GM12878 (cell line): Measurements from ENCODE around the gene ZBTB24. TPM values are rescaled to one million over a fixed set of nuclear protein-coding genes. Genes with fewer than 3 reads are reported as not detected.

ENCODE experiments used
- ATAC-seq: fragments of 200-7000 bp; cut with Tn5 transposase; 3 replicates; pipeline ENCODE4 v1.9.1; 2020; ENCODE audit warnings: mild to moderate bottlenecking, moderate library complexity
- BruUV-seq: library from RNA; stranded (reverse); fragments of 400-500 nt; replicated peaks from 2 replicates; lab custom pipeline; 2021; lab: Mats Ljungman, UMichigan
- CTCF ChIA-PET: fragments of 300-600 bp; sonication (Branson Sonifier 250); formaldehyde crosslinking; extraction: SDS; loops from one replicate; lab custom pipeline; 2021; ENCODE audit warnings: inconsistent platforms; lab: Yijun Ruan, JAX
- POLR2A ChIA-PET: fragments of 350-600 bp; formaldehyde crosslinking; extraction: SDS; loops from one replicate; lab custom pipeline; 2021; ENCODE audit warnings: inconsistent platforms; lab: Charles Lee
- RAD21 ChIA-PET: fragments of 300-600 bp; sonication (Branson Sonifier 250); formaldehyde crosslinking; loops from one replicate; lab custom pipeline; 2023; ENCODE audit warnings: antibody characterized with exemption; ENCODE audit not compliant: unreplicated experiment; lab: Charles Lee
- SMC1A ChIA-PET: fragments of 300-600 bp; sonication (Branson Sonifier 250); formaldehyde crosslinking; loops from one replicate; lab custom pipeline; 2023; ENCODE audit not compliant: unreplicated experiment, uncharacterized antibody; lab: Charles Lee
- DNase-seq: peaks from one replicate; pipeline ENCODE4 v3.0.0-alpha.2; 2011; ENCODE audit warnings: low read depth, low spot score
- FAIRE-seq: peaks from 3 replicates; lab custom pipeline; 2011; peaks lifted over from hg19 to GRCh38; lab: Jason Lieb, UNC
- H2AFZ ChIP-seq: 2 replicates; pipeline ENCODE4 v1.6.0; 2011; ENCODE audit warnings: low read depth, low read length, control low read depth; ENCODE audit not compliant: control insufficient read depth
- H3K27ac ChIP-seq: 2 replicates; pipeline ENCODE4 v1.5.1; 2011; ENCODE audit warnings: control low read depth; ENCODE audit not compliant: control insufficient read depth, insufficient read depth
- H3K27me3 ChIP-seq, 2 experiments: replicated peaks in 1 of 2; 2 replicates each; pipeline versions ENCODE4 v1.6.0 to v1.6.1; 2011; ENCODE audit warnings: low read length in 1 of 2; ENCODE audit not compliant: control insufficient read depth in 2 of 2, insufficient read depth in 2 of 2
- H3K36me3 ChIP-seq, 2 experiments: 2 replicates each; pipeline ENCODE4 v1.5.1; 2011; ENCODE audit warnings: low read length in 1 of 2; ENCODE audit not compliant: control insufficient read depth in 2 of 2, insufficient read depth in 2 of 2
- H3K4me1 ChIP-seq: 2 replicates; pipeline ENCODE4 v1.6.1; 2011; ENCODE audit warnings: mild to moderate bottlenecking, low read length, moderate library complexity, mixed read lengths; ENCODE audit not compliant: control insufficient read depth, insufficient read depth
- H3K4me2 ChIP-seq: 2 replicates; pipeline ENCODE4 v1.6.0; 2011; ENCODE audit warnings: control low read depth; ENCODE audit not compliant: control insufficient read depth, insufficient read depth
- H3K4me3 ChIP-seq: fragments of 200-600 bp; sonication (generic); 2 replicates; pipeline ENCODE4 v1.5.1; 2016
- H3K79me2 ChIP-seq: 2 replicates; pipeline ENCODE4 v1.6.0; 2011; ENCODE audit warnings: low read length; ENCODE audit not compliant: control insufficient read depth, insufficient read depth
- H3K9ac ChIP-seq: 2 replicates; pipeline ENCODE4 v1.8.0; 2011; ENCODE audit warnings: low read length, control low read depth, mixed read lengths; ENCODE audit not compliant: control insufficient read depth, insufficient read depth
- H3K9me3 ChIP-seq: replicated peaks from 3 replicates; pipeline ENCODE4 v1.5.1; 2011; ENCODE audit warnings: mild to moderate bottlenecking, low read length; ENCODE audit not compliant: control insufficient read depth, insufficient read depth
- H4K20me1 ChIP-seq: 2 replicates; pipeline ENCODE4 v1.6.0; 2011; ENCODE audit not compliant: control insufficient read depth, insufficient read depth
- ASH2L ChIP-seq: fragments of 300-600, 200-600 bp; sonication (generic); IDR thresholded peaks from 2 replicates; pipeline ENCODE4 v1.6.1; 2017; ENCODE audit warnings: low read depth, mild to moderate bottlenecking, borderline replicate concordance
- BACH1 ChIP-seq: fragments of 450-650 bp; IDR thresholded peaks from 2 replicates; pipeline ENCODE4 v1.6.1; 2017; ENCODE audit warnings: mild to moderate bottlenecking, borderline replicate concordance
- EZH2 ChIP-seq: IDR thresholded peaks from 2 replicates; pipeline ENCODE4 v1.6.1; 2012; ENCODE audit warnings: low read depth, mild to moderate bottlenecking, control low read depth, inconsistent platforms, low read length, borderline replicate concordance; ENCODE audit not compliant: control insufficient read depth
- KAT2A ChIP-seq: conservative IDR thresholded peaks from 2 replicates; pipeline ENCODE4 v1.6.1; 2011; ENCODE audit warnings: low read depth, low read length; ENCODE audit not compliant: control insufficient read depth
- NFYA ChIP-seq: IDR thresholded peaks from 2 replicates; pipeline ENCODE4 v1.6.1; 2011; ENCODE audit warnings: low read depth, mild to moderate bottlenecking, low read length, improper control_type of control experiment, borderline replicate concordance
- RAD51 ChIP-seq: fragments of 450-650 bp; IDR thresholded peaks from 2 replicates; pipeline ENCODE4 v1.6.1; 2016; ENCODE audit warnings: moderate library complexity, mild to moderate bottlenecking, inconsistent platforms
- RBBP5 ChIP-seq: fragments of 200-600 bp; sonication (generic); conservative IDR thresholded peaks from 2 replicates; pipeline ENCODE4 v1.6.1; 2016
- STAT1 ChIP-seq: fragments of 450-650 bp; conservative IDR thresholded peaks from 2 replicates; pipeline ENCODE4 v1.6.1; 2014; ENCODE audit warnings: antibody characterized with exemption, mild to moderate bottlenecking
- TBL1XR1 ChIP-seq: IDR thresholded peaks from 2 replicates; pipeline ENCODE4 v1.6.1; 2012; ENCODE audit warnings: low read depth, low read length, improper control_type of control experiment
- TCF12 ChIP-seq: IDR thresholded peaks from 2 replicates; pipeline ENCODE4 v1.6.1; 2011; ENCODE audit warnings: low read depth, mild to moderate bottlenecking, low read length
- ZNF384 ChIP-seq: IDR thresholded peaks from 2 replicates; pipeline ENCODE4 v1.6.1; 2012; ENCODE audit warnings: low read depth, mild to moderate bottlenecking, low read length, improper control_type of control experiment, borderline replicate concordance
- ZNF622 ChIP-seq: fragments of 450-650 bp; IDR thresholded peaks from 2 replicates; pipeline ENCODE4 v1.6.1; 2017; ENCODE audit warnings: mild to moderate bottlenecking, inconsistent platforms
- WGBS: methylation state at CpG from one replicate; pipeline ENCODE4 v1.1.6; 2016; ENCODE audit warnings: low lambda C conversion rate; ENCODE audit not compliant: insufficient replicate concordance, insufficient coverage; ENCODE audit errors: missing lambda C conversion rate; 5-methylcytosine and 5-hydroxymethylcytosine counted together
- in situ Hi-C: fragments of 300-500 bp; cut with MboI; formaldehyde crosslinking; loops from 9 replicates; pipeline ENCODE4 v1.14.3; 2018; ENCODE audit warnings: mixed read lengths
- intact Hi-C: fragments of 100-400 bp; cut with micrococcal nuclease; formaldehyde crosslinking; loops from one replicate; pipeline ENCODE4 v1.14.2; 2022; ENCODE audit not compliant: unreplicated experiment
- polyA plus RNA-seq, 11 experiments: library from polyadenylated mRNA; depleted of rRNA in 4 of 11; unstranded in 6 of 11; stranded (reverse) in 5 of 11; fragments of >200 nt; fragmentation: Nextera tagmentation in 4 of 11; fragmentation: Illumina TruSeq in 1 of 11; extraction: Ambion mirVana in 4 of 11; extraction: Trizol in 1 of 11; gene quantifications; 1 replicate in 1 of 11; 2 replicates in 10 of 11; pipeline versions ENCODE4 v1.2.1 to v1.2.3, GENCODE V29; 2011 to 2016; ENCODE audit warnings: inconsistent platforms in 2 of 11, missing spikeins in 2 of 11, low read depth in 1 of 11
- total RNA-seq, 4 experiments: library from RNA; depleted of rRNA in 3 of 4; stranded (reverse); fragments of >200 nt in 3 of 4; fragmentation: Illumina TruSeq in 1 of 4; extraction: Trizol in 1 of 4; gene quantifications; 2 replicates each; pipeline versions ENCODE4 v1.2.1 to v1.2.3, GENCODE V29; 2013 to 2021
- TF ChIP-seq, protein P1 (sequence below): fragments of 450-650 bp; IDR thresholded peaks from 2 replicates; pipeline ENCODE4 v1.6.1; 2016; ENCODE audit warnings: mild to moderate bottlenecking
- TF ChIP-seq, protein P2 (sequence below): fragments of 450-650 bp; IDR thresholded peaks from 2 replicates; pipeline ENCODE4 v1.6.1; 2017; ENCODE audit warnings: mild to moderate bottlenecking, moderate library complexity

ZBTB24 gene
- total and polyA plus RNA-seq, 10 of the 15 experiments (the other 5 are each of a cell fraction or from before 2014, with no cell fraction given) = 2.9 to 17.7 (median 8.5) TPM

DNA sequence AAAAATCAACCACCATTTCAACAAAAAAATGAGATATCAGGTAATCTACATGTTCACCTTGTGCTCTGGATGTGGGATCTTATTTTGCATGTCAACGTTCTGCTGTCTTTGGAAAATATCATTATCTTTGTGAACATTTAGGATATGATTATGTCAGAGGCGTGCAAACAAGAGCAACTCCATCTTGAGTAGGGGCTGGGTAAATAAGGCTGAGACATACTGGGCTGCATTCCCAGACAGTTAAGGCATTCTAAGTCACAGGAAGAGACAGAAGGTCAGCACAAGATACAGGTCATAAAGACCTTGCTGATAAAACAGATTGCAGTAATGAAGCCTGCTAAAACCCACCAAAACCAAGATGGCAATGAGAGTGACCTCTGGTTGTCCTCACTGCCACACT is 28.8 kb upstream of the ZBTB24 start:
- no peaks in the 10 kb centered on the region; the same call in 2 of the 3 replicates for H3K9me3 ChIP-seq
- in situ Hi-C loops = no loop called here

DNA sequence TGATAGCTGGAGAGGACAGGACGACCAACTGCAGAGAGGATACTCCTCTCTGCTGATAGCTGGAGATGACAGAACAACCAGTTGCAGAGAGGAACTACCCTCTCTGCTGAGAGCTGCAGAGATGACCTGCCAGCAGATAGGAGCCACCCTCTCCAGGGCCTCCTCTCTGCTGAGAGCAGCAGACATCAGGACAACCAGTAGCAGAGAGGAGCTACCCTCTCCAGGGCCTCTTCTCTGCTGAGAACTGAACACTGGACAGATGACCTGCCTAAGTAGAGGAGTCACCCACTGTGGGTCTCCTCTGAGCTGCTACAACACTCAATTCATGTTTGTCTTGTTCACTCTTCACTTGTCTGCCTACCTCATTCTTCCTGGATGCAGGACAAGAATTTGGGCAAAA is 27.3 kb upstream of the ZBTB24 start:
- Histone ChIP-seq H3K9ac (no peak overlapping the region), H2AFZ (no peak overlapping the region), H3K36me3 (no peaks in the 10 kb centered on the region), H3K79me2 (no peaks in the 10 kb centered on the region), H3K4me2 (no peak overlapping the region), H3K27ac (no peak overlapping the region), H3K27me3 (no peaks in the 10 kb centered on the region; a peak in 1 of 4 replicates), H3K4me1 (no peaks in the 10 kb centered on the region), H3K9me3 (no peaks in the 10 kb centered on the region; the same call in 2 of the 3 replicates)
- 0% methylated on average over 1 of the region's 1 CpG for WGBS
- BruUV-seq = no TSS peak
- intact Hi-C loops = no loop called here
- no peak for ATAC-seq
- POLR2A ChIA-PET = no interaction called here
- no peak for DNase-seq
- RAD21 ChIA-PET = interaction anchor here (0.6 kb wide), 1 partner anchor 75 kb away, joined by 3 read pairs; no protein-coding TSS in a partner anchor
- CTCF ChIA-PET = interaction anchor here (0.6 kb wide), 1 partner anchor 881 kb away, joined by 3 read pairs; no protein-coding TSS in a partner anchor
- SMC1A ChIA-PET = no interaction called here
- no peak for FAIRE-seq
- no peak for TF ChIP-seq TCF12
- TF ChIP-seq EZH2 = no peak
- no peak for TF ChIP-seq ASH2L
- TF ChIP-seq ZNF622 = no peak
- TF ChIP-seq, protein P1, sequence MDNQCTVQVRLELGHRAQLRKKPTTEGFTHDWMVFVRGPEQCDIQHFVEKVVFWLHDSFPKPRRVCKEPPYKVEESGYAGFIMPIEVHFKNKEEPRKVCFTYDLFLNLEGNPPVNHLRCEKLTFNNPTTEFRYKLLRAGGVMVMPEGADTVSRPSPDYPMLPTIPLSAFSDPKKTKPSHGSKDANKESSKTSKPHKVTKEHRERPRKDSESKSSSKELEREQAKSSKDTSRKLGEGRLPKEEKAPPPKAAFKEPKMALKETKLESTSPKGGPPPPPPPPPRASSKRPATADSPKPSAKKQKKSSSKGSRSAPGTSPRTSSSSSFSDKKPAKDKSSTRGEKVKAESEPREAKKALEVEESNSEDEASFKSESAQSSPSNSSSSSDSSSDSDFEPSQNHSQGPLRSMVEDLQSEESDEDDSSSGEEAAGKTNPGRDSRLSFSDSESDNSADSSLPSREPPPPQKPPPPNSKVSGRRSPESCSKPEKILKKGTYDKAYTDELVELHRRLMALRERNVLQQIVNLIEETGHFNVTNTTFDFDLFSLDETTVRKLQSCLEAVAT = no peak
- TF ChIP-seq TBL1XR1 = no peak
- no peak for TF ChIP-seq BACH1
- no peak for TF ChIP-seq RBBP5
- TF ChIP-seq, protein P2, sequence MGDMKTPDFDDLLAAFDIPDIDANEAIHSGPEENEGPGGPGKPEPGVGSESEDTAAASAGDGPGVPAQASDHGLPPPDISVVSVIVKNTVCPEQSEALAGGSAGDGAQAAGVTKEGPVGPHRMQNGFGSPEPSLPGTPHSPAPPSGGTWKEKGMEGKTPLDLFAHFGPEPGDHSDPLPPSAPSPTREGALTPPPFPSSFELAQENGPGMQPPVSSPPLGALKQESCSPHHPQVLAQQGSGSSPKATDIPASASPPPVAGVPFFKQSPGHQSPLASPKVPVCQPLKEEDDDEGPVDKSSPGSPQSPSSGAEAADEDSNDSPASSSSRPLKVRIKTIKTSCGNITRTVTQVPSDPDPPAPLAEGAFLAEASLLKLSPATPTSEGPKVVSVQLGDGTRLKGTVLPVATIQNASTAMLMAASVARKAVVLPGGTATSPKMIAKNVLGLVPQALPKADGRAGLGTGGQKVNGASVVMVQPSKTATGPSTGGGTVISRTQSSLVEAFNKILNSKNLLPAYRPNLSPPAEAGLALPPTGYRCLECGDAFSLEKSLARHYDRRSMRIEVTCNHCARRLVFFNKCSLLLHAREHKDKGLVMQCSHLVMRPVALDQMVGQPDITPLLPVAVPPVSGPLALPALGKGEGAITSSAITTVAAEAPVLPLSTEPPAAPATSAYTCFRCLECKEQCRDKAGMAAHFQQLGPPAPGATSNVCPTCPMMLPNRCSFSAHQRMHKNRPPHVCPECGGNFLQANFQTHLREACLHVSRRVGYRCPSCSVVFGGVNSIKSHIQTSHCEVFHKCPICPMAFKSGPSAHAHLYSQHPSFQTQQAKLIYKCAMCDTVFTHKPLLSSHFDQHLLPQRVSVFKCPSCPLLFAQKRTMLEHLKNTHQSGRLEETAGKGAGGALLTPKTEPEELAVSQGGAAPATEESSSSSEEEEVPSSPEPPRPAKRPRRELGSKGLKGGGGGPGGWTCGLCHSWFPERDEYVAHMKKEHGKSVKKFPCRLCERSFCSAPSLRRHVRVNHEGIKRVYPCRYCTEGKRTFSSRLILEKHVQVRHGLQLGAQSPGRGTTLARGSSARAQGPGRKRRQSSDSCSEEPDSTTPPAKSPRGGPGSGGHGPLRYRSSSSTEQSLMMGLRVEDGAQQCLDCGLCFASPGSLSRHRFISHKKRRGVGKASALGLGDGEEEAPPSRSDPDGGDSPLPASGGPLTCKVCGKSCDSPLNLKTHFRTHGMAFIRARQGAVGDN = no peak
- no peak for TF ChIP-seq NFYA
- TF ChIP-seq, all 136 proteins: peak for 0
- Histone ChIP-seq H4K20me1 (no peaks in the 10 kb centered on the region), H3K4me3 (no peak overlapping the region)
- in situ Hi-C loops = no loop called here

More for the DNA sequence above, 28.8 kb upstream of the ZBTB24 start:
- WGBS = 41% methylated on average over 2 of the region's 2 CpGs
- no peak for DNase-seq
- H4K20me1 ChIP-seq = no peaks in the 10 kb centered on the region
- H3K27me3 ChIP-seq = no peaks in the 10 kb centered on the region; a peak in 1 of 4 replicates
- intact Hi-C loops = no loop called here
- H2AFZ ChIP-seq = no peak overlapping the region
- H3K4me3 ChIP-seq = no peak overlapping the region
- TF ChIP-seq ZNF384 (no peak), STAT1 (no peak), KAT2A (no peak), RAD51 (no peak)
- TF ChIP-seq, all 136 proteins: peak for 0
- ChIA-PET RAD21 (no interaction called here), CTCF (no interaction called here), POLR2A (no interaction called here), SMC1A (no interaction called here)
- H3K4me1 ChIP-seq = no peaks in the 10 kb centered on the region
- FAIRE-seq (no peak), ATAC-seq (no peak)
- H3K36me3 ChIP-seq = no peaks in the 10 kb centered on the region
- BruUV-seq = no TSS peak
- no peak overlapping the region for H3K4me2 ChIP-seq
- H3K79me2 ChIP-seq = no peaks in the 10 kb centered on the region
- H3K27ac ChIP-seq = no peak overlapping the region
- H3K9ac ChIP-seq = no peak overlapping the region
